Heart left ventricle (tissue), 16 donors: Measurements from ENCODE around the gene TIAM2. TPM values are rescaled to one million over a fixed set of nuclear protein-coding genes. Genes with fewer than 3 reads are reported as not detected.
"Not testable (repeated sequence)": the region's sequence is repeated elsewhere in the genome, so short reads cannot be mapped to it uniquely, and the experiment has no call there.

Source experiments
- ATAC-seq, 4 donors: fragments of 200-7000 bp; cut with Tn5 transposase; one replicate each; pipeline ENCODE4 v1.9.1; 2020 to 2022; ENCODE audit warnings: moderate library complexity in 4 of 4, mild to moderate bottlenecking in 3 of 4, moderate number of reproducible peaks in 1 of 4
- DNase-seq, 5 donors: peaks; one replicate each; pipeline ENCODE4 v3.0.0-alpha.2; 2020
- H3K27ac ChIP-seq, 12 donors: fragments of 200-600 bp; sonication (generic) in 4 of 12; one replicate each; pipeline versions ENCODE4 v1.5.0 to v1.8.0; 2016 to 2022; ENCODE audit warnings: mild to moderate bottlenecking in 2 of 12
- H3K27me3 ChIP-seq, 9 donors: fragments of 200-600 bp; sonication (generic) in 2 of 9; one replicate each; pipeline versions ENCODE4 v1.5.1 to v1.8.0; 2016 to 2022; ENCODE audit warnings: mild to moderate bottlenecking in 3 of 9
- H3K36me3 ChIP-seq, 9 donors: fragments of 200-600 bp; sonication (generic) in 2 of 9; one replicate each; pipeline versions ENCODE4 v1.5.0 to v1.8.0; 2018 to 2022; ENCODE audit warnings: mild to moderate bottlenecking in 2 of 9
- H3K4me1 ChIP-seq, 12 donors: fragments of 200-600 bp; sonication (generic) in 4 of 12; one replicate each; pipeline versions ENCODE4 v1.5.0 to v1.8.0; 2016 to 2022; ENCODE audit warnings: mild to moderate bottlenecking in 3 of 12
- H3K4me3 ChIP-seq, 12 donors: fragments of 200-600 bp; sonication (generic) in 4 of 12; one replicate each; pipeline versions ENCODE4 v1.5.0 to v1.8.0; 2017 to 2022; ENCODE audit warnings: mild to moderate bottlenecking in 9 of 12, moderate library complexity in 4 of 12
- H3K9me3 ChIP-seq, 12 donors: fragments of 200-600 bp; sonication (generic) in 4 of 12; one replicate each; pipeline versions ENCODE4 v1.5.0 to v1.8.0; 2016 to 2022; ENCODE audit warnings: mild to moderate bottlenecking in 1 of 12
- POLR2A ChIP-seq, 2 donors: fragments of 450-650 bp; IDR thresholded peaks; one replicate each; pipeline ENCODE4 v1.6.1; 2017; ENCODE audit warnings: antibody characterized with exemption in 2 of 2, mild to moderate bottlenecking in 2 of 2, moderate library complexity in 2 of 2
- WGBS, 4 donors: extraction: QIAGEN DNeasy Blood & Tissue Kit in 2 of 4; methylation state at CpG; one replicate each; pipeline versions ENCODE4 v1.1.5 to v1.1.7; 2013 to 2018; 5-methylcytosine and 5-hydroxymethylcytosine counted together
- intact Hi-C, 10 donors: fragments of 100-400 bp; cut with DNase I; formaldehyde crosslinking; loops; one replicate each; pipeline versions ENCODE4 v1.11.1 to v1.14.2; 2022
- polyA plus RNA-seq, 2 donors: library from polyadenylated mRNA; stranded (reverse); fragments of 200-250 nt; gene quantifications; one replicate each; pipeline ENCODE4 v1.2.3, GENCODE V29; 2013
- total RNA-seq, 9 donors: library from RNA; depleted of rRNA in 2 of 9; stranded (reverse); fragments of >200 nt in 2 of 9; fragmentation: NEBNext Ultra II Directional in 3 of 9; extraction: Animal tissue kit (Norgen Biotek cat#: 25700) in 3 of 9; gene quantifications; one replicate each; pipeline versions ENCODE4 v1.1.0 to v1.2.4, GENCODE V29; 2016 to 2023
- TF ChIP-seq, protein P1 (sequence below), 12 donors: fragments of 200-600 bp; sonication (generic) in 4 of 12; IDR thresholded peaks; one replicate each; pipeline versions ENCODE4 v1.5.0 to v1.8.0; 2018 to 2022; ENCODE audit warnings: antibody characterized with exemption in 12 of 12, mild to moderate bottlenecking in 5 of 12
- donor health status: ischemic (EF 13 %, LVEDD 7.1; RV severe dilation, severe dysfunction).
- donor health status: healthy with polysubstance abuse.
- donor health status: DM: no; HTN: yes; CAD: no.
- donor health status: DM: no; HTN: no; CAD: no.
- donor health status: ischemic (EF 25% LVEDD 6.9; RV normal size, moderate dysfunction).
- donor health status: ischemic (EF 25% LVEDD 5.7; RV mildly dilated, moderate dysfunction).
- donor health status: healthy.
- donor health status: DM: yes; HTN: yes; CAD: no.
- donor health status: ischemic (EF 35%, LVEDD 5.7; RV mildly dilated, moderate dysfunction).
- donor health status: nonischemic (EF 11% LVEDD 7.7; RV severe dilation, severe dysfunction).
- donor health status: DM: yes; HTN: yes; CAD: no.
- donor health status: PGD.
- donor health status: ischemic (EF 29% LVEDD 5.4; RV normal size, mild dysfunction).
- donor health status: nonischemic (EF 23%, LVEDD 6.1; RV moderate dilation, normal function).

Gene TIAM2
- total and polyA plus RNA-seq, 11 donors: 4.6 to 16.5 (median 12.6) TPM

GRCh38 chr6:155091756-155092155 is 96.6 kb downstream of the TIAM2 start:
- no peaks in the 10 kb centered on the region for H3K36me3 ChIP-seq
- TF ChIP-seq, protein P1, sequence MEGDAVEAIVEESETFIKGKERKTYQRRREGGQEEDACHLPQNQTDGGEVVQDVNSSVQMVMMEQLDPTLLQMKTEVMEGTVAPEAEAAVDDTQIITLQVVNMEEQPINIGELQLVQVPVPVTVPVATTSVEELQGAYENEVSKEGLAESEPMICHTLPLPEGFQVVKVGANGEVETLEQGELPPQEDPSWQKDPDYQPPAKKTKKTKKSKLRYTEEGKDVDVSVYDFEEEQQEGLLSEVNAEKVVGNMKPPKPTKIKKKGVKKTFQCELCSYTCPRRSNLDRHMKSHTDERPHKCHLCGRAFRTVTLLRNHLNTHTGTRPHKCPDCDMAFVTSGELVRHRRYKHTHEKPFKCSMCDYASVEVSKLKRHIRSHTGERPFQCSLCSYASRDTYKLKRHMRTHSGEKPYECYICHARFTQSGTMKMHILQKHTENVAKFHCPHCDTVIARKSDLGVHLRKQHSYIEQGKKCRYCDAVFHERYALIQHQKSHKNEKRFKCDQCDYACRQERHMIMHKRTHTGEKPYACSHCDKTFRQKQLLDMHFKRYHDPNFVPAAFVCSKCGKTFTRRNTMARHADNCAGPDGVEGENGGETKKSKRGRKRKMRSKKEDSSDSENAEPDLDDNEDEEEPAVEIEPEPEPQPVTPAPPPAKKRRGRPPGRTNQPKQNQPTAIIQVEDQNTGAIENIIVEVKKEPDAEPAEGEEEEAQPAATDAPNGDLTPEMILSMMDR (IDR thresholded peaks at IDR 0.05): no peak
- no peak for TF ChIP-seq POLR2A (IDR thresholded peaks at IDR 0.05)
- peaks cover 0 to 2% (median 0%) of the 10 kb centered on the region in 12 donors for H3K9me3 ChIP-seq
- no peak overlapping the region for H3K27ac ChIP-seq
- no peaks in the 10 kb centered on the region for H3K4me1 ChIP-seq
- H3K27me3 ChIP-seq: no peaks in the 10 kb centered on the region
- WGBS, 4 donors: 92 to 97% (median 94%) methylated on average over 10 of the region's 10 CpGs
- intact Hi-C loops: no loop called here
- DNase-seq: no peak
- no peak overlapping the region for H3K4me3 ChIP-seq
- ATAC-seq: no peak

GRCh38 chr6:155093430-155093829 is 98.3 kb downstream of the TIAM2 start:
- ATAC-seq (no peak), DNase-seq (no peak)
- TF ChIP-seq, protein P1 (IDR thresholded peaks at IDR 0.05): no peak
- TF ChIP-seq POLR2A (IDR thresholded peaks at IDR 0.05): no peak
- H3K4me3 ChIP-seq: no peak overlapping the region
- no peaks in the 10 kb centered on the region for H3K4me1 ChIP-seq
- intact Hi-C loops: no loop called here
- WGBS, 4 donors: 62 to 76% (median 70%) methylated on average over 7 of the region's 7 CpGs
- H3K36me3 ChIP-seq: no peaks in the 10 kb centered on the region
- H3K27ac ChIP-seq: no peak overlapping the region
- peaks cover 0 to 9% (median 0%) of the 10 kb centered on the region in 12 donors for H3K9me3 ChIP-seq
- no peaks in the 10 kb centered on the region for H3K27me3 ChIP-seq

DNA sequence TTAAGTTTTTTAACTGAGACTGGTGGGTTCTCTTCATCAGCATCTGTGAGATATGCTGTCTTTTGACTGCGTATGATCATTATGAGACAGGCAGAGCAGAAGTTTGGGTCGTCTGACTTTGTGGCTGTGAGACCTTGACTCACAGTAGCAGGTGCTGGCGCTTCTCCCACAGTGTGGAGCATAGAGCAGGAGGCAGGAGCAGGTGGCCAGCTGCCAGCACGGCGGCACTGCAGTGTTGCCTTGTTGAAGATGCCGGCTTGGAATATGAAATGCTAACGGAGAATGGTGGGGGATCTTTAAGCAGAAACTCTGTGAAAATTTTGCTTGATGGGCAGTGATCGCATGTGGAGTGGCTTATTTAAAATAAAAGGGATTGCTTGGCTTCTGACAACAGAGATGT is 105.0 kb downstream of the TIAM2 start:
- Histone ChIP-seq H3K27ac (no peak overlapping the region), H3K36me3 (no peaks in the 10 kb centered on the region), H3K27me3 (no peaks in the 10 kb centered on the region), H3K9me3 (peaks cover 0 to 9% (median 0%) of the 10 kb centered on the region in 12 donors), H3K4me1 (no peaks in the 10 kb centered on the region), H3K4me3 (peak overlapping the region in 1 of 12 donors; percentile 18)
- intact Hi-C loops: no loop called here
- DNase-seq (peak; percentile 56 to 73 (median 71)), ATAC-seq (peak; percentile 80 to 90 (median 81))
- TF ChIP-seq POLR2A (IDR thresholded peaks at IDR 0.05): no peak
- TF ChIP-seq, protein P1 (IDR thresholded peaks at IDR 0.05): no peak
- 48 to 63% (median 58%) methylated on average over 8 of the region's 8 CpGs for WGBS, 4 donors

GRCh38 chr6:155100591-155100990 is 105.5 kb downstream of the TIAM2 start:
- intact Hi-C loops: no loop called here
- no peak for ATAC-seq
- DNase-seq: no peak
- Histone ChIP-seq H3K36me3 (no peaks in the 10 kb centered on the region), H3K4me1 (no peaks in the 10 kb centered on the region), H3K4me3 (no peak overlapping the region), H3K27ac (no peak overlapping the region), H3K27me3 (no peaks in the 10 kb centered on the region), H3K9me3 (peaks cover 0 to 9% (median 0%) of the 10 kb centered on the region in 12 donors)
- 89 to 98% (median 93%) methylated on average over 6 of the region's 6 CpGs for WGBS, 4 donors
- TF ChIP-seq, protein P1 (IDR thresholded peaks at IDR 0.05): no peak

DNA sequence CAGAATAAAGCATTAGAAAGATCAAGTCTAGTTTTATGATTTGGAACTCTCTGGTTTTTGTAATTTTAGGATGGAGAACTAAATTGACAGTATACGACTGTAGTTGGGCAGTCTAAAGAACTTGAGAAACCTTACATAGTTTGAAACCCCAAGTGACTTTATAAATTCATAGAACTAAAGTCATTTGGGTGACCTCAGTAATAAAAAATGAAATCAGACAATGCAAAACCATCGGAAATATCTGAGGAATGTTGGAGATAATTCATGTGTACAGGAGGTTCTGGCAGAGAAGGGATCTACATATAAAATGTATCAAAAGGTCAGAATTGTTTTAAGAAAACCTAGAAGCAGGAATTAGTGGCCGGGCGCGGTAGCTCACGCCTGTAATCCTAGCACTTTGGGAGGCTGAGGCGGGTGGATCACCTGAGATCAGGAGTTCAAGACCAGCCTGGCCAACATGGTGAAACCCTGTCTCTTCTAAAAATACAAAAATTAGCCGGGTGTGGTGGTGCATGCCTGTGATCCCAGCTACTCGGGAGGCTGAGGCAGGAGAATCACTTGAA is 108.0 kb downstream of the TIAM2 start:
- H3K4me1 ChIP-seq, H3K27ac ChIP-seq, intact Hi-C loops, DNase-seq, H3K36me3 ChIP-seq, H3K9me3 ChIP-seq, ATAC-seq, H3K4me3 ChIP-seq, H3K27me3 ChIP-seq: not testable (repeated sequence)
- 73 to 78% (median 78%) methylated on average over 9 of the region's 9 CpGs for WGBS, 4 donors
